ENCODE measurements around the gene TMED7.

Gene TMED7

GRCh38 chr5:115607935-115608334 is 17.9 kb downstream of the TMED7 start:
- Histone ChIP-seq H3K9me3 (ENCODE audit: control insufficient read depth in 5 of 5, low read length in 5 of 5) (no peaks in the 10 kb centered on the region), H3K4me1 (ENCODE audit: control insufficient read depth in 5 of 5, insufficient read depth in 5 of 5, low read length in 5 of 5) (peaks cover 0 to 4% (median 3%) of the 10 kb centered on the region in 5 donors), H3K27me3 (ENCODE audit: control insufficient read depth in 5 of 5, insufficient read depth in 4 of 5, low read length in 5 of 5) (no peaks in the 10 kb centered on the region), H3K9ac (ENCODE audit: low read length in 5 of 5) (no peak overlapping the region), H3K4me3 (ENCODE audit: low read depth in 1 of 5, low read length in 5 of 5) (no peak overlapping the region), H3K27ac (ENCODE audit: low read depth, low read length) (no peak overlapping the region), H3K36me3 (ENCODE audit: control insufficient read depth in 5 of 5, insufficient read depth in 5 of 5, low read length in 5 of 5) (peaks cover 0 to 10% (median 3%) of the 10 kb centered on the region in 5 donors)

GRCh38 chr5:115605436-115605835 is 20.4 kb downstream of the TMED7 start:
- Histone ChIP-seq H3K4me3 (ENCODE audit: low read depth in 1 of 5, low read length in 5 of 5) (no peak overlapping the region), H3K9ac (ENCODE audit: low read length in 5 of 5) (no peak overlapping the region), H3K4me1 (ENCODE audit: control insufficient read depth in 5 of 5, insufficient read depth in 5 of 5, low read length in 5 of 5) (peaks cover 0 to 21% (median 19%) of the 10 kb centered on the region in 5 donors), H3K36me3 (ENCODE audit: control insufficient read depth in 5 of 5, insufficient read depth in 5 of 5, low read length in 5 of 5) (no peaks in the 10 kb centered on the region), H3K9me3 (ENCODE audit: control insufficient read depth in 5 of 5, low read length in 5 of 5) (no peaks in the 10 kb centered on the region), H3K27ac (ENCODE audit: low read depth, low read length) (no peak overlapping the region), H3K27me3 (ENCODE audit: control insufficient read depth in 5 of 5, insufficient read depth in 4 of 5, low read length in 5 of 5) (no peaks in the 10 kb centered on the region)

DNA sequence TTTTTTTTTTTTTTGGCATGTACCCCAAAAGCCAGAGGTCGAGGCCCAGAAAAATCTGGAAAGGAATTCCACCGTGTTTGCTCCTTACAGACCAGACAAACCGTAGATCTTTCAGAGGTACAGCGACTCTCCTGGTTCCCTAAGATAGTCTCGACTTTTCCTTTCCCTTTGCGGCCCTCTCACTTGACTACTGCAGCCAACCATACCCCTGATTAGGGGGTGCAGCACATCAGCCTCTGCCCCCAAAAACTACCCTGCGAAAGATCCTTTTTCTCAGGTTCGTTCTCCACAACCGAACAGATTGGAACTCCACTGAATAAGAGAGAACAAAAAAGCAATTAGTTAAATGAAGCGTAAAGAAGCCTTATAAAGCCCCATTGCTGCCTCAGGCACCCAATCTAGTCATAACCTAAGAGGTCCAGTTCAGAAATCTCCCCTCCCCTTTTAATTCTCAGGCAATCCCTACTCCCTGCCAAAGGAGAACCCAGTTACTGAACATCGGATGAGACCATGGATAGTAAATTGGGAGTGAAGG is 23.2 kb downstream of the TMED7 start:
- Histone ChIP-seq H3K27me3 (ENCODE audit: control insufficient read depth in 5 of 5, insufficient read depth in 4 of 5, low read length in 5 of 5) (no peaks in the 10 kb centered on the region), H3K4me3 (ENCODE audit: low read depth in 1 of 5, low read length in 5 of 5) (peak overlapping the region; percentile 78 to 85 (median 84)), H3K4me1 (ENCODE audit: control insufficient read depth in 5 of 5, insufficient read depth in 5 of 5, low read length in 5 of 5) (peaks cover 2 to 36% (median 33%) of the 10 kb centered on the region in 5 donors), H3K9ac (ENCODE audit: low read length in 5 of 5) (peak overlapping the region; percentile 57 to 91 (median 87)), H3K36me3 (ENCODE audit: control insufficient read depth in 5 of 5, insufficient read depth in 5 of 5, low read length in 5 of 5) (no peaks in the 10 kb centered on the region), H3K9me3 (ENCODE audit: control insufficient read depth in 5 of 5, low read length in 5 of 5) (no peaks in the 10 kb centered on the region), H3K27ac (ENCODE audit: low read depth, low read length) (peak overlapping the region; percentile 94)

GRCh38 chr5:115601701-115602590 is 23.9 kb downstream of the TMED7 start, which contains the start of gene TICAM2:
TSS of gene TICAM2 (minus strand) at chr5:115602479. CDS start at chr5:115581256, 21,223 bp downstream.
- Histone ChIP-seq H3K4me1 (ENCODE audit: control insufficient read depth in 5 of 5, insufficient read depth in 5 of 5, low read length in 5 of 5) (peaks cover 2 to 36% (median 33%) of the 10 kb centered on the region in 5 donors), H3K4me3 (ENCODE audit: low read depth in 1 of 5, low read length in 5 of 5) (peak within 1 kb of the TSS; percentile 78 to 86 (median 84)), H3K9ac (ENCODE audit: low read length in 5 of 5) (peak within 1 kb of the TSS; percentile 87 to 92 (median 88)), H3K27me3 (ENCODE audit: control insufficient read depth in 5 of 5, insufficient read depth in 4 of 5, low read length in 5 of 5) (no peaks in the 10 kb centered on the region), H3K36me3 (ENCODE audit: control insufficient read depth in 5 of 5, insufficient read depth in 5 of 5, low read length in 5 of 5) (no peaks in the 10 kb centered on the region), H3K27ac (ENCODE audit: low read depth, low read length) (peak within 1 kb of the TSS; percentile 94), H3K9me3 (ENCODE audit: control insufficient read depth in 5 of 5, low read length in 5 of 5) (no peaks in the 10 kb centered on the region)

GRCh38 chr5:115600766-115601165 is 25.1 kb downstream of the TMED7 start:
- no peaks in the 10 kb centered on the region for H3K36me3 ChIP-seq (ENCODE audit: control insufficient read depth in 5 of 5, insufficient read depth in 5 of 5, low read length in 5 of 5)
- H3K4me3 ChIP-seq (ENCODE audit: low read depth in 1 of 5, low read length in 5 of 5) = peak overlapping the region in 2 of 5 donors; percentile 84
- H3K4me1 ChIP-seq (ENCODE audit: control insufficient read depth in 5 of 5, insufficient read depth in 5 of 5, low read length in 5 of 5) = peaks cover 2 to 36% (median 33%) of the 10 kb centered on the region in 5 donors
- H3K27ac ChIP-seq (ENCODE audit: low read depth, low read length) = no peak overlapping the region
- no peaks in the 10 kb centered on the region for H3K9me3 ChIP-seq (ENCODE audit: control insufficient read depth in 5 of 5, low read length in 5 of 5)
- peak overlapping the region in 3 of 5 donors; percentile 7 to 91 (median 87) for H3K9ac ChIP-seq (ENCODE audit: low read length in 5 of 5)
- no peaks in the 10 kb centered on the region for H3K27me3 ChIP-seq (ENCODE audit: control insufficient read depth in 5 of 5, insufficient read depth in 4 of 5, low read length in 5 of 5)

DNA sequence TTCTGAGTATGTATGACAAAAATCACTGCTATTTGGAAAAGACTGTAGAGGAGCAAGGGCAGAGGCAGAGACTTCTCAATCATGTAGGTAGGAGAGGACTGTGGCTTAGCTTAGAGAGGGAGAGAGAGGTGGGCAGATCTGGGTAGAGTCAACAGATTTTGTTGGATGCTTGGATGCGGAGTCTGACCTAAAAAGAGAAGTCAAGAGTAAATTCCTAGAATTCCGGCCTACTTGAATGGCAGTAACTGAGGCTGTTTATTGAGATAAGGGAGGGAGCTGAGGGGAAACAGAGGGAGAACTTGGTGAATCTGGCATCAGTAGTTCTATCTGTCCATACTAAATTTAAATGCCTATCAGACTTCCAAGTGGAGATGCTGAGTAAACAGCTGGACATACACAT is 25.9 kb downstream of the TMED7 start:
- Histone ChIP-seq H3K9ac (ENCODE audit: low read length in 5 of 5) (peak overlapping the region in 2 of 5 donors; percentile 4 to 68), H3K36me3 (ENCODE audit: control insufficient read depth in 5 of 5, insufficient read depth in 5 of 5, low read length in 5 of 5) (no peaks in the 10 kb centered on the region), H3K27ac (ENCODE audit: low read depth, low read length) (peak overlapping the region; percentile 24), H3K9me3 (ENCODE audit: control insufficient read depth in 5 of 5, low read length in 5 of 5) (no peaks in the 10 kb centered on the region), H3K4me3 (ENCODE audit: low read depth in 1 of 5, low read length in 5 of 5) (no peak overlapping the region), H3K4me1 (ENCODE audit: control insufficient read depth in 5 of 5, insufficient read depth in 5 of 5, low read length in 5 of 5) (peaks cover 2 to 36% (median 33%) of the 10 kb centered on the region in 5 donors), H3K27me3 (ENCODE audit: control insufficient read depth in 5 of 5, insufficient read depth in 4 of 5, low read length in 5 of 5) (no peaks in the 10 kb centered on the region)

DNA sequence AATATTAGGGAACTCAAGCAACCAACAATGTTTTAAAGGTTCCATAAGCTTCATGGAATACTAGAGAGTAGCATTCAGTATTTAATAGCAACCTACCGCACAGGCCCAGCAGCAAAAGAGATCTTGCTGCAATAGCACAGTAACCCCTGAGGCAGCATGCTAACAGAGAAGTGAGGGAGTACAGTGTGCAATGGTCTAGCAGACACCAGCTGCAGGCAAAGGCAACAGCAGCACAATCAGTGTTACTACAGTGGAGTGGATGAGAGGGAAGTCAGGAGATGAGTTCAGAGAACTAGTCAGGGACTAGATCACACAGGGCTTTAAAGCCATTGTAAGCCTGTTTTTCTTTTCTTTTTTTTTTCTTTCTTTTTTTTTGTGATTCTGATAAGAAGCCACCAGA is 26.3 kb downstream of the TMED7 start:
- Histone ChIP-seq H3K27ac (ENCODE audit: low read depth, low read length) (peak overlapping the region; percentile 24), H3K9me3 (ENCODE audit: control insufficient read depth in 5 of 5, low read length in 5 of 5) (no peaks in the 10 kb centered on the region)

DNA sequence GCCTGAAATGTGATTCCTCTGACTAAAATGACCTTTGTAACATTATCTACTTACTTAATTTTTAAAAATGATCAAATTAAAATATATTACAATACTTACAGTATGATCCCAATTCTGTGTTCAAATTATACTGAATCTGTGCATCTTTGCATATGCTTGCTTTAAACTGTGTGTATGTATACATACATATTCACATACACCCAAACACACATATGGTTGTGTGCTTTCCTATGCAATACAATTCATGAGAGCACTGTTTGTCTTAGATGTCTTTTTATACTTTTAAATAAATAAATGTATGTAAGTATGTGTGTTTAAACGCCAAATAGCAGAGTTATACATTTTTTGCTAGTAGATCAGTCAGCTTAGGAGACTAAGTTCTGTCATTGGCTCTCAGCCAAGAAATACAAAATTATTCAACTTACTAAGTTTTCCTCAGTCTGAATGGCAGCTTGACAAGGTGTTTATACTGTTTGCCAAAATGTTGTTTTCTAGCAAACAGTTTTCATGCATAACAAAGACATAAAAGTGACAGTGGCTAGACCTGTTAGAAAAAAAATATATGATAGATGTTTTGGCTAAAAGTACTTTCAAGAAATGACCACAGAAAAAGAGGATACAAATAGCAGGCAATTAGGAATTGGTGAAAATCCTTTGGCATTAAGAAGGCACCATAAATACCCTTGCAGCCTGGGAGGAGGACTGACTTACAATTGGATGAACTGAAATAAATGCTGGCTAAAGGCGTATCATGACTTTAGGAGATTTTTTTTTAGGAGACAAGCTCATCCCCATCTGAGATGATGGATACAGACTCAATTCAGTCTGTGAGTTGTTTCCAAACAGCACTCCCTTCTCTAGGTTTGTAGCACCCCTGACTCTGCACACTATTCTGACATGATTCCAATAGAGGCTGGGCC is 31.4 kb downstream of the TMED7 start:
- H3K4me1 ChIP-seq (ENCODE audit: control insufficient read depth in 5 of 5, insufficient read depth in 5 of 5, low read length in 5 of 5) = peaks cover under 1 to 12% (median 9%) of the 10 kb centered on the region in 5 donors

More for the DNA sequence above, 26.3 kb downstream of the TMED7 start:
- peak overlapping the region in 2 of 5 donors; percentile 4 to 68 for H3K9ac ChIP-seq (ENCODE audit: low read length in 5 of 5)
- H3K27me3 ChIP-seq (ENCODE audit: control insufficient read depth in 5 of 5, insufficient read depth in 4 of 5, low read length in 5 of 5) = no peaks in the 10 kb centered on the region
- no peak overlapping the region for H3K4me3 ChIP-seq (ENCODE audit: low read depth in 1 of 5, low read length in 5 of 5)
- peaks cover 2 to 36% (median 33%) of the 10 kb centered on the region in 5 donors for H3K4me1 ChIP-seq (ENCODE audit: control insufficient read depth in 5 of 5, insufficient read depth in 5 of 5, low read length in 5 of 5)
- no peaks in the 10 kb centered on the region for H3K36me3 ChIP-seq (ENCODE audit: control insufficient read depth in 5 of 5, insufficient read depth in 5 of 5, low read length in 5 of 5)

GRCh38 chr5:115589043-115589442 is 36.8 kb downstream of the TMED7 start:
- H3K9ac ChIP-seq (ENCODE audit: low read length in 5 of 5) = no peak overlapping the region
- no peaks in the 10 kb centered on the region for H3K36me3 ChIP-seq (ENCODE audit: control insufficient read depth in 5 of 5, insufficient read depth in 5 of 5, low read length in 5 of 5)
- H3K27me3 ChIP-seq (ENCODE audit: control insufficient read depth in 5 of 5, insufficient read depth in 4 of 5, low read length in 5 of 5) = no peaks in the 10 kb centered on the region
- no peak overlapping the region for H3K27ac ChIP-seq (ENCODE audit: low read depth, low read length)
- peaks cover 0 to 10% (median under 1%) of the 10 kb centered on the region in 5 donors for H3K4me1 ChIP-seq (ENCODE audit: control insufficient read depth in 5 of 5, insufficient read depth in 5 of 5, low read length in 5 of 5)
- no peak overlapping the region for H3K4me3 ChIP-seq (ENCODE audit: low read depth in 1 of 5, low read length in 5 of 5)
- H3K9me3 ChIP-seq (ENCODE audit: control insufficient read depth in 5 of 5, low read length in 5 of 5) = no peaks in the 10 kb centered on the region

More for the DNA sequence above, 31.4 kb downstream of the TMED7 start:
- no peak overlapping the region for H3K4me3 ChIP-seq (ENCODE audit: low read depth in 1 of 5, low read length in 5 of 5)
- no peaks in the 10 kb centered on the region for H3K36me3 ChIP-seq (ENCODE audit: control insufficient read depth in 5 of 5, insufficient read depth in 5 of 5, low read length in 5 of 5)
- no peaks in the 10 kb centered on the region for H3K27me3 ChIP-seq (ENCODE audit: control insufficient read depth in 5 of 5, insufficient read depth in 4 of 5, low read length in 5 of 5)
- H3K9ac ChIP-seq (ENCODE audit: low read length in 5 of 5) = no peak overlapping the region
- H3K9me3 ChIP-seq (ENCODE audit: control insufficient read depth in 5 of 5, low read length in 5 of 5) = no peaks in the 10 kb centered on the region
- no peak overlapping the region for H3K27ac ChIP-seq (ENCODE audit: low read depth, low read length)

All from subcutaneous abdominal adipose tissue (tissue), 5 donors.